ENCODE data around the gene IRF8.

Gene IRF8

GRCh38 chr16:85960486-85961046 lies 61.6 kb downstream of the IRF8 start:
- no peak for DNase-seq (ENCODE audit: low spot score)

DNA sequence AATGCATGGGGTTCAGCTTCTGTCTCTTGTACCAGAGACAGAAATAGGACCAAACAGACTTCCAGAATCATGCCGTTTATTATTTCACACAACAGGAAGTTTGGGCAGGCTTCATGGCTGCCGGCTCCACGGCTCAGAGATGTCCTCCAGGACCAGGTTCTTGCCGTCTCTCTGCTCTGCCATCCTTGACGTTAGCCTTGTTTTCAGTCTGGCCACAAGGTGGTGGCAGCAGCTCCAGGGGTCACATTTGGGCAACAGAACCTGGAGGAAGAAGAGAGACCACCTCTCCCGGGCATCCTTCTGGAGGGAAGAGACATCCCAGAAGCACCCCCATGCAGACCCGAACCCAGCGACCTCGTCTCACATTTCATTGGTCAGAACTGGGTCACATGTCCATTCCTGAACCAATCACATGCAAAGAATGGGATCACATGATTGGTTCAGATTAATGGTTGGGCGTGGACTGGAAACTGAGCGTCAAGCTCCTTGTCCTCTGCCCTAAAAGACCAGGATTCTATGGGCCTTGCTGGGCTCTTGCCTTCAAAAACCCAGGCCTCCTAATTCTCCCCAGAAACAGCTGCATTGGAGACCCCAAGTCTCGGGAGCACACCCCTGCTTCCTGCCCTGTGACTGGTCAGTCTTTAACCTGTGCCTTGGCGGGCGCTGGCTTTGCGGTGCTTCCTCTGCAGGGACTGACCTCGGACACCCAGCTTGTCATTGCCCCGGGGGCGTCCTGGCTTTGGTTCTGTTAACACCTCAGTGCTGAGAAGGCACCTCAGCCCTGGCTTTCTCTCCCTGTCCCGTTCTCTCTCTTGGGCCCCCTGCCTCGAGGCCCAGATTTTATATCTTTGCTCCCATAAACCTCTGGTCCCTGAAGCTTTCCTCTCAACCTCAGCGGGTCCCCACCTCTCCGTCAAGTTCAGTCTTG lies 63.3 kb downstream of the IRF8 start:
- DNase-seq (ENCODE audit: low spot score): no peak

- no peak for DNase-seq (ENCODE audit: low spot score)
Measured at GRCh38 chr16:85963753-85964285, 64.9 kb downstream of the IRF8 start.

DNA sequence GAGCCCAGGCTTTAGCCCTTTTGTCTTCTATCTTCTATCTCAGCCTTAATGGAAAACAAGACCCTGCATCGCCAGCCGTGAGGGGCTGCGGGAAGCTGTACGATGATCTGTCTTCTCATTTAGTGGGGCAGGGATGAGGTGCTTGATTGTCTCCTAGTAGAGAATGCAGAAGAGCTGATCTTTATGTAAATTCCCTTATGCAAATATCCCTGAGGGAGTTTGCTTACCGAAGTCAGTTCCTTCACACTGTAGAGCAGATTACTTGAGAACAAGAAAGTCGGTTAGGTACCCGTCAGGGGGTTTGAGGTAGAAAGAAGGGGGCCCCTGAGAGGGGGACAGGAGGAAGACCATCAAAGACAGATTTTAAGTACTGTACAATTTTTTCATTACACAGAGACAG lies 66.2 kb downstream of the IRF8 start:
- DNase-seq (ENCODE audit: low spot score): no peak

DNA sequence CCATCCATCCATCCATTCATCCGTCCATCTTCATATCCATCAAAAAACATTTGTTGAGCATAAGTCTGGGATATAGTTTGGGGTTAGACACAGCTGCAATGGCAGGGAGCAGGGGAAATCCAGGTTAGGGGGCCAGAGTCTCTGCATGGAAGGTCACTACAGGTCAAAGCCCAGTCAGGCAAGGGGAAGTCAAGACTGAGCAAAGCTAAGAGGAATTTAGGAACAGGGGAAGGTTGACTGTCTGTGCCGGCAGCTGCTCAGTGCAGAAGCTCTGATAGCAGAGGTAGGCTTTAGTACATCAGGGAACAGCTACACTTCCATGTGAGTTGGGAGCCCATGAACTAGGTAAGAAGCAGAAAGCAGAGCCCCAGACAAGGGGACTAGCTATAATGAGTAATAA lies 68.1 kb downstream of the IRF8 start:
- no peak for DNase-seq (ENCODE audit: low spot score)

- DNase-seq (ENCODE audit: low spot score): no peak
Measured at GRCh38 chr16:85968041-85968920, 69.3 kb downstream of the IRF8 start.

GRCh38 chr16:85969159-85969558 lies 70.2 kb downstream of the IRF8 start:
- no peak for DNase-seq (ENCODE audit: low spot score)

- no peak for DNase-seq (ENCODE audit: low spot score)
Measured at GRCh38 chr16:85969591-85969990, 70.6 kb downstream of the IRF8 start.

- DNase-seq (ENCODE audit: low spot score): no peak
Measured at GRCh38 chr16:85970016-85970733, 71.2 kb downstream of the IRF8 start.

GRCh38 chr16:85970738-85971137 lies 71.8 kb downstream of the IRF8 start:
- DNase-seq (ENCODE audit: low spot score): no peak
